Ascending aorta (tissue), 2 donors: ENCODE measurements around the gene TMEM266. TPM values are rescaled to one million over a fixed set of nuclear protein-coding genes. Genes with fewer than 3 reads are reported as not detected.

Source experiments
- DNase-seq, 2 donors: peaks; one replicate each; pipeline ENCODE4 v3.0.0-alpha.2; 2019; ENCODE audit warnings: low spot score in 2 of 2
- H3K27ac ChIP-seq, 2 donors: fragments of 200-600 bp; sonication (generic); one replicate each; pipeline ENCODE4 v1.5.1; 2016 to 2017; ENCODE audit warnings: mild to moderate bottlenecking in 1 of 2
- H3K27me3 ChIP-seq: fragments of 200-600 bp; sonication (generic); one replicate; pipeline ENCODE4 v1.5.1; 2017
- H3K36me3 ChIP-seq, 2 donors: fragments of 200-600 bp; sonication (generic); one replicate each; pipeline ENCODE4 v1.5.1; 2016
- H3K4me1 ChIP-seq, 2 donors: fragments of 200-600 bp; sonication (generic); one replicate each; pipeline ENCODE4 v1.5.1; 2016 to 2017; ENCODE audit warnings: mild to moderate bottlenecking in 1 of 2
- H3K4me3 ChIP-seq, 2 donors: fragments of 200-600 bp; sonication (generic); one replicate each; pipeline ENCODE4 v1.5.1; 2016 to 2017; ENCODE audit warnings: mild to moderate bottlenecking in 1 of 2
- H3K9me3 ChIP-seq, 2 donors: fragments of 200-600 bp; sonication (generic); one replicate each; pipeline ENCODE4 v1.5.1; 2016
- CTCF ChIP-seq, 3 experiments: fragments of 200-600 bp in 2 of 3; fragments of 450-650 bp in 1 of 3; sonication (generic) in 2 of 3; IDR thresholded peaks; one replicate each; pipeline ENCODE4 v1.5.1; 2016 to 2019; ENCODE audit warnings: antibody characterized with exemption in 3 of 3, mild to moderate bottlenecking in 1 of 3, moderate library complexity in 1 of 3
- intact Hi-C: fragments of 100-400 bp; cut with DNase I; formaldehyde crosslinking; loops from one replicate; pipeline ENCODE4 v1.15.1; 2023
- total RNA-seq: library from RNA; depleted of rRNA; stranded (reverse); fragments of >200 nt; gene quantifications from one replicate; pipeline ENCODE4 v1.1.0, GENCODE V29; 2016

The TMEM266 gene
- total RNA-seq, 1 donor from 2014 or later = not detected

DNA sequence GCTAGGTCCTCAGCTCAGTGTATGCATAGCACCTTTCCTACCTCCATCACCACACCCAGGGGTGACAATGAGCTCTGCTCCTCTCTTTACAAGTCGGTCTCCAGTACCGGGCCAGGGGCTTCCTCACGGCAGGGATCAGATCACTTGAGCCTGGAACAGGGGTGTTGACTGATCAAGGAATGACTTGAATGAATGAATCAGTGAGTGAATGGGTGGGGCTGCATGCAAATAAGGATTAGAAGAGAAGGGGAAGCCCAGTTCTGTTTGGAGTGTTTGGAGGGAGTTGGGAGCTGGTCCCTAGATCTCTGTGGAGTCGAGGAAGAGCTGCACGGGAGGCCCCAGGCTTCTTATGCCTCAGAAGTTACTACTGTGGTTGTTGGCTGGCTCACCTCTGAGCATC lies 87.0 kb downstream of the TMEM266 start:
- H3K36me3 ChIP-seq = no peaks in the 10 kb centered on the region
- H3K27ac ChIP-seq = no peak overlapping the region
- peaks cover 7 to 19% of the 10 kb centered on the region in 2 donors for H3K4me1 ChIP-seq
- no peak for TF ChIP-seq CTCF (IDR thresholded peaks at IDR 0.05)
- H3K4me3 ChIP-seq = no peak overlapping the region
- no peaks in the 10 kb centered on the region for H3K9me3 ChIP-seq
- intact Hi-C loops = loop anchor here (10.0 kb wide), 1 partner anchor 332 kb away; no protein-coding TSS in a partner anchor
- H3K27me3 ChIP-seq = no peaks in the 10 kb centered on the region
- DNase-seq = no peak

DNA sequence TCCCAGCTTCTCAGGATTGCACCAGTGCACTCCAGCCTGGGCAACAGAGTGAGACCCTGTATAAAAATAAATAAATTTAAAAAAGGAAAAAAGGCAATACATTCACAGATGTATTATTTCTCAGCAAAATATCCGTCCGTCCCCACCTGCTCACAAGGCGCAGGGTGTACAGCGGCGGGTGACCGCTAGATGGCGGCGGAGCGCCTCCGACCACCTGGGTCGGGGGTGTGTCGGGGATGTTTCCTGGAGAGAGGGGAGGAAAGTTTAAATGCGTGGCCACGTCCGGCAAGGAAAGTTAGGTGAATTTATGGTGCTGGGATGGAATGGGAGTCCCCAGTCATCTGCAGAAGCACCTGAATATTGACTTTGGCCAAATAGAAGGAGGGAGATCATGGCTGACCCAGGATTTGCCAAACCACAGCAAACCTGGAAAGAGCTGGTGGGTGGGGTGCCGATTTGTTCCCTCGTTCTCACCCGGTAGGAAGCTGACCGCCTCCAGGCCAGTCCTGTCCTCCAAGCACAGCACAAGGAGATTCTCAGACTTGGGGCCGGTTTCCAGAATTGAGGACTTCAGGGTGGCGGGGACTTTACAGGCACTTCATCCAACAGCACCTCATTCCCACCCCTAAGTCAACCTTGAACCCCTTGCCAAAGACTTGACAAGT lies 88.3 kb downstream of the TMEM266 start:
- no peaks in the 10 kb centered on the region for H3K36me3 ChIP-seq
- no peak overlapping the region for H3K4me3 ChIP-seq
- no peaks in the 10 kb centered on the region for H3K9me3 ChIP-seq
- intact Hi-C loops = loop anchor here (10.0 kb wide), 1 partner anchor 333 kb away; no protein-coding TSS in a partner anchor
- no peak overlapping the region for H3K27ac ChIP-seq
- DNase-seq = peak in 1 of 2 donors; percentile 71
- TF ChIP-seq CTCF (IDR thresholded peaks at IDR 0.05) = peak; percentile 73 to 94 (median 92)
- H3K27me3 ChIP-seq = no peaks in the 10 kb centered on the region
- H3K4me1 ChIP-seq = peaks cover 7 to 20% of the 10 kb centered on the region in 2 donors

GRCh38 chr15:76149291-76149915 lies 89.6 kb downstream of the TMEM266 start:
- H3K36me3 ChIP-seq = no peaks in the 10 kb centered on the region
- DNase-seq = no peak
- no peaks in the 10 kb centered on the region for H3K9me3 ChIP-seq
- H3K27me3 ChIP-seq = no peaks in the 10 kb centered on the region
- TF ChIP-seq CTCF (IDR thresholded peaks at IDR 0.05) = no peak
- intact Hi-C loops = loop anchor here (10.0 kb wide), 1 partner anchor 335 kb away; no protein-coding TSS in a partner anchor
- H3K27ac ChIP-seq = peak overlapping the region in 1 of 2 donors; percentile 73
- H3K4me1 ChIP-seq = peaks cover 7 to 20% of the 10 kb centered on the region in 2 donors
- no peak overlapping the region for H3K4me3 ChIP-seq

GRCh38 chr15:76150513-76150912 lies 90.7 kb downstream of the TMEM266 start:
- Histone ChIP-seq H3K9me3 (no peaks in the 10 kb centered on the region), H3K4me3 (peak overlapping the region in 1 of 2 donors; percentile 46), H3K27me3 (no peaks in the 10 kb centered on the region), H3K4me1 (peaks cover 7 to 20% of the 10 kb centered on the region in 2 donors), H3K27ac (peak overlapping the region; percentile 73 to 77), H3K36me3 (no peaks in the 10 kb centered on the region)
- TF ChIP-seq CTCF (IDR thresholded peaks at IDR 0.05) = no peak
- peak in 1 of 2 donors; percentile 76 for DNase-seq
- intact Hi-C loops = loop anchor here (2.0 kb wide), 1 partner anchor 26 kb away; no protein-coding TSS in a partner anchor

DNA sequence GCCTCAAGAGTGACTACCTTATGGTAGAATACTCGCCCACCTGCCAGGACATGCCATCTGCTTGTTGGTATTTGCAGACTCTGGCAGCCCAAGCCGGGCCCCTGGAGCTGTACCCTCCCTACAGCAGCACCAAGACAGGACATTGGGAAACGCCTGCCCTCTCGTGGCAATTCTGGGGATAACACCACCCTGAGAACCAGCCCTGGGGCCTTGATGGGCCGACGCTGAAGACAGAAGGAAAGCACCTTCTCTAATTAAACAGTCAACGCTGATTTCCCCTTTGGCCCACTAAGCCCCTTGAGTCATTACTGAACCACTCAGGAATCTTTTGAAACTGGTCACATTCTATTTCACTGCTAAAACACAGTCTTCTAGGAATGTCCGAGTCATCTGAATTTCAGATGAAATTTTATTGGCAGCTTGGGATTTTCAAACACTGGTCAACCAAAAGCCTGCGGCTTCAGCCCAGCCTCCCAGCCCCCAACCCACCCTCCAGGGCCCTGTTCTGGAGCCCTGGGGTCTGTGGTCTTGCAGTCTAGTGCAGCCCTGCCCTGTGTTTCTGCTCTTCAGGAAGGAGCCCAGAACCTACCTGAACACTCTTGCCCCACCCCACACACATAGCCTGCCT lies 91.3 kb downstream of the TMEM266 start:
- Histone ChIP-seq H3K4me1 (peaks cover 7 to 20% of the 10 kb centered on the region in 2 donors), H3K36me3 (no peaks in the 10 kb centered on the region), H3K27me3 (no peaks in the 10 kb centered on the region), H3K27ac (peak overlapping the region; percentile 73 to 77), H3K9me3 (no peaks in the 10 kb centered on the region), H3K4me3 (peak overlapping the region in 1 of 2 donors; percentile 46)
- DNase-seq = peak; percentile 29 to 86
- TF ChIP-seq CTCF (IDR thresholded peaks at IDR 0.05) = peak; percentile 58 to 91 (median 85)
- intact Hi-C loops = loop anchor here (2.0 kb wide), 1 partner anchor 26 kb away; no protein-coding TSS in a partner anchor
